Endothelial cell of umbilical vein (primary cell): ENCODE results near the gene PAFAH2. TPM values are rescaled to one million over a fixed set of nuclear protein-coding genes. Genes with fewer than 3 reads are reported as not detected.

Experiments
- BruUV-seq: library from RNA; stranded (reverse); fragments of 400-500 nt; replicated peaks from 2 replicates; lab custom pipeline; 2021; lab: Mats Ljungman, UMichigan
- CTCF ChIA-PET: fragments of 300-600, 350-600 bp; sonication (Branson Sonifier 250); formaldehyde crosslinking; loops from one replicate; lab custom pipeline; 2021; ENCODE audit warnings: antibody characterized with exemption, inconsistent platforms; lab: Charles Lee
- POLR2A ChIA-PET: fragments of 300-600, 350-600 bp; sonication (Branson Sonifier 250); formaldehyde crosslinking; loops from one replicate; lab custom pipeline; 2021; ENCODE audit warnings: antibody characterized with exemption, inconsistent platforms; lab: Charles Lee
- DNase-seq: peaks from one replicate; pipeline ENCODE4 v3.0.0-alpha.2; 2011; ENCODE audit warnings: low read depth, low spot score
- FAIRE-seq: peaks from 2 replicates; lab custom pipeline; 2011; peaks lifted over from hg19 to GRCh38; lab: Jason Lieb, UNC
- H2AFZ ChIP-seq: 2 replicates; pipeline ENCODE4 v1.6.0; 2012; ENCODE audit warnings: low read depth, low read length, control low read depth, inconsistent platforms
- H3K27ac ChIP-seq: 2 replicates; pipeline ENCODE4 v1.5.1; 2011; ENCODE audit warnings: low read depth, mild to moderate bottlenecking, control low read depth, low read length, moderate library complexity; ENCODE audit not compliant: insufficient read depth
- H3K27me3 ChIP-seq, 2 experiments: 2 replicates each; pipeline versions ENCODE4 v1.6.0 to v1.6.1; 2011; ENCODE audit warnings: low read length in 2 of 2, mixed read lengths in 1 of 2; ENCODE audit not compliant: control insufficient read depth in 2 of 2, insufficient read depth in 2 of 2
- H3K36me3 ChIP-seq, 2 experiments: 2 replicates in 1 of 2; 3 replicates in 1 of 2; pipeline ENCODE4 v1.5.1; 2011; ENCODE audit warnings: low read length in 2 of 2, mild to moderate bottlenecking in 1 of 2, moderate library complexity in 1 of 2; ENCODE audit not compliant: control insufficient read depth in 2 of 2, insufficient read depth in 2 of 2; ENCODE audit errors: extremely low read depth in 1 of 2
- H3K4me1 ChIP-seq: 3 replicates; pipeline ENCODE4 v1.5.1; 2011; ENCODE audit warnings: mild to moderate bottlenecking, low read length; ENCODE audit not compliant: control insufficient read depth, insufficient read depth; ENCODE audit errors: extremely low read depth
- H3K4me2 ChIP-seq: 2 replicates; pipeline ENCODE4 v1.6.1; 2011; ENCODE audit warnings: low read length, control low read depth, mixed read lengths; ENCODE audit not compliant: insufficient read depth
- H3K4me3 ChIP-seq, 3 experiments: fragments of 200-600 bp in 1 of 3; sonication (generic), shearing (Covaris generic) in 1 of 3; replicated peaks in 1 of 3; 2 replicates each; pipeline ENCODE4 v1.5.1; 2011 to 2016; ENCODE audit warnings: control low read depth in 3 of 3, low read length in 3 of 3, mild to moderate bottlenecking in 2 of 3, inconsistent platforms in 1 of 3, low read depth in 1 of 3, moderate library complexity in 1 of 3; ENCODE audit not compliant: insufficient read depth in 1 of 3
- H3K79me2 ChIP-seq: 2 replicates; pipeline ENCODE4 v1.6.0; 2012; ENCODE audit warnings: low read length, inconsistent platforms; ENCODE audit not compliant: control insufficient read depth, insufficient read depth
- H3K9ac ChIP-seq: replicated peaks from 2 replicates; pipeline ENCODE3; 2011; ENCODE audit warnings: low read length, control low read depth; ENCODE audit not compliant: insufficient read depth; ENCODE audit errors: extremely low read depth
- H3K9me1 ChIP-seq: replicated peaks from 3 replicates; pipeline ENCODE4 v1.6.0; 2011; ENCODE audit warnings: mild to moderate bottlenecking, low read length; ENCODE audit not compliant: control insufficient read depth, insufficient read depth; ENCODE audit errors: extremely low read depth
- H3K9me3 ChIP-seq: replicated peaks from 2 replicates; pipeline ENCODE4 v1.5.1; 2012; ENCODE audit warnings: low read length, inconsistent platforms; ENCODE audit not compliant: control insufficient read depth, insufficient read depth
- H4K20me1 ChIP-seq: replicated peaks from 2 replicates; pipeline ENCODE3; 2011; ENCODE audit warnings: mild to moderate bottlenecking, low read length; ENCODE audit not compliant: control insufficient read depth, insufficient read depth; ENCODE audit errors: extremely low read depth
- CTCF ChIP-seq, 2 donors: IDR thresholded peaks; 1 replicate in 1 of 2; 2 replicates in 1 of 2; pipeline ENCODE4 v1.5.1; 2011; ENCODE audit warnings: low read length in 2 of 2, mild to moderate bottlenecking in 2 of 2, moderate library complexity in 2 of 2, control low read depth in 1 of 2, inconsistent platforms in 1 of 2, low read depth in 1 of 2; ENCODE audit not compliant: insufficient read depth in 1 of 2; ENCODE audit errors: extremely low read depth in 1 of 2
- EZH2 ChIP-seq: IDR thresholded peaks from 2 replicates; pipeline ENCODE4 v1.6.1; 2012; ENCODE audit warnings: borderline replicate concordance, low read depth, mild to moderate bottlenecking, moderate library complexity, low read length, inconsistent platforms; ENCODE audit not compliant: severe bottlenecking
- FOS ChIP-seq: IDR thresholded peaks from 2 replicates; pipeline ENCODE4 v1.6.1; 2011; ENCODE audit warnings: mild to moderate bottlenecking, low read length, moderate library complexity, borderline replicate concordance; ENCODE audit not compliant: insufficient read depth
- GATA2 ChIP-seq: IDR thresholded peaks from 2 replicates; pipeline ENCODE4 v1.7.0; 2011; ENCODE audit warnings: low read depth, mild to moderate bottlenecking, moderate library complexity, mixed read lengths, low read length; ENCODE audit not compliant: insufficient read length, insufficient read depth
- JUN ChIP-seq: IDR thresholded peaks from 2 replicates; pipeline ENCODE4 v1.6.1; 2011; ENCODE audit warnings: borderline replicate concordance, low read depth; ENCODE audit not compliant: insufficient read length, insufficient read depth
- MAX ChIP-seq: IDR thresholded peaks from 2 replicates; pipeline ENCODE4 v1.6.1; 2011; ENCODE audit not compliant: insufficient read depth, insufficient read length
- MYC ChIP-seq: IDR thresholded peaks from one replicate; pipeline ENCODE4 v1.6.1; 2011; ENCODE audit warnings: mild to moderate bottlenecking, low read depth, low read length
- POLR2A ChIP-seq: IDR thresholded peaks from 2 replicates; pipeline ENCODE4 v1.6.1; 2012; ENCODE audit warnings: low read depth, mild to moderate bottlenecking, control low read depth, low read length
- POLR2AphosphoS5 ChIP-seq: IDR thresholded peaks from 2 replicates; pipeline ENCODE4 v1.6.1; 2012; ENCODE audit warnings: low read depth, mild to moderate bottlenecking, control low read depth, low read length, moderate library complexity; ENCODE audit not compliant: insufficient read depth
- dilution Hi-C: fragments of 300-500 bp; cut with MboI; formaldehyde crosslinking; loops from one replicate; pipeline ENCODE4 v1.15.0; 2019; ENCODE audit warnings: low sequenced_read_pairs; ENCODE audit not compliant: extremely low pct_ligation_motif_present
- intact Hi-C: fragments of 100-400 bp; cut with micrococcal nuclease; formaldehyde crosslinking; loops from one replicate; pipeline ENCODE4 v1.10.0; 2022
- polyA plus RNA-seq, 4 experiments: library from polyadenylated mRNA; depleted of rRNA in 3 of 4; stranded (reverse) in 3 of 4; unstranded in 1 of 4; fragments of >200 nt; gene quantifications; 2 replicates each; pipeline versions ENCODE4 v1.2.1 to v1.2.3, GENCODE V29; 2011 to 2012; ENCODE audit warnings: missing spikeins in 1 of 4
- total RNA-seq: library from RNA; stranded (reverse); gene quantifications from 2 replicates; pipeline ENCODE4 v1.2.3, GENCODE V29; 2021

PAFAH2 gene
- total and polyA plus RNA-seq, 2 donors (not counting 3 experiments of a cell fraction or from before 2014, with no cell fraction given), result 6.0 to 6.9 TPM

- no peaks in the 10 kb centered on the region for H3K9me1 ChIP-seq
- DNase-seq, result no peak
- no peaks in the 10 kb centered on the region for H4K20me1 ChIP-seq
- no peaks in the 10 kb centered on the region for H3K79me2 ChIP-seq
- no peak overlapping the region for H3K27ac ChIP-seq
- POLR2A ChIA-PET, result no interaction called here
- TF ChIP-seq MAX (no peak), EZH2 (no peak), JUN (no peak), POLR2AphosphoS5 (no peak), POLR2A (no peak), MYC (no peak), CTCF (IDR thresholded peaks at IDR 0.05; ENCODE audit: extremely low read depth in 1 of 2, insufficient read depth in 1 of 2, low read depth in 1 of 2, low read length in 2 of 2) (no peak), GATA2 (no peak), FOS (no peak)
- intact Hi-C loops (no loop called here), dilution Hi-C loops (no loop called here)
- CTCF ChIA-PET, result interaction anchor here (1.2 to 1.7 kb wide), 2 partner anchors 112 to 137 kb away, joined by 4 read pairs; partner anchors contain the start of gene ZNF593
- no peaks in the 10 kb centered on the region for H3K36me3 ChIP-seq
- no peak overlapping the region for H2AFZ ChIP-seq
- no peak overlapping the region for H3K4me3 ChIP-seq
- no peak for FAIRE-seq
- no peaks in the 10 kb centered on the region for H3K9me3 ChIP-seq
- peaks cover 15% of the 10 kb centered on the region for H3K4me1 ChIP-seq
- H3K4me2 ChIP-seq, result no peak overlapping the region
- no TSS peak for BruUV-seq
- no peak overlapping the region for H3K9ac ChIP-seq
- H3K27me3 ChIP-seq, result peaks cover 0 to 3% of the 10 kb centered on the region in 2 experiments
Measured at GRCh38 chr1:26032656-26033357, 34.9 kb upstream of the PAFAH2 start.
